B cell (primary cell): ENCODE results near the gene CDH20.

Experiments used
- CTCF ChIP-seq: fragments of 200-600 bp; IDR thresholded peaks from one replicate; pipeline ENCODE4 v1.8.0; 2022; ENCODE audit warnings: antibody characterized with exemption, mild to moderate bottlenecking
- EZH2 ChIP-seq: IDR thresholded peaks from 2 replicates; pipeline ENCODE4 v1.6.1; 2012; ENCODE audit warnings: borderline replicate concordance, low read depth, mild to moderate bottlenecking, moderate library complexity, low read length; ENCODE audit not compliant: insufficient read depth, poor library complexity, severe bottlenecking

- TF ChIP-seq CTCF, result peak; percentile 62
- TF ChIP-seq EZH2, result no peak
Observed at GRCh38 chr18:61502472-61502871, 169.2 kb downstream of the CDH20 start.
